GM19025 (cell line): ENCODE measurements around the gene ASZ1.

Source experiments
- ATAC-seq: cut with Tn5 transposase; IDR thresholded peaks from one replicate; pipeline ENCODE4 v1.9.1; 2021; ENCODE audit warnings: mild to moderate bottlenecking, low read depth, moderate library complexity; ENCODE audit not compliant: unreplicated experiment

The ASZ1 gene

GRCh38 chr7:117403737-117404136, 23.6 kb downstream of the ASZ1 start:
- no peak for ATAC-seq

GRCh38 chr7:117402109-117402508, 25.2 kb downstream of the ASZ1 start:
- no peak for ATAC-seq

GRCh38 chr7:117401293-117402002, 25.8 kb downstream of the ASZ1 start:
- no peak for ATAC-seq

GRCh38 chr7:117399820-117400422, 27.4 kb downstream of the ASZ1 start:
- ATAC-seq = no peak

GRCh38 chr7:117395743-117396142, 31.6 kb downstream of the ASZ1 start:
- ATAC-seq = no peak

- no peak for ATAC-seq
These were observed 33.5 kb downstream of the ASZ1 start for GRCh38 chr7:117393781-117394180.

GRCh38 chr7:117389871-117390270, 37.4 kb downstream of the ASZ1 start:
- no peak for ATAC-seq

GRCh38 chr7:117386110-117386706, 41.1 kb downstream of the ASZ1 start:
- ATAC-seq = no peak

- ATAC-seq = no peak
These were observed 41.8 kb downstream of the ASZ1 start for GRCh38 chr7:117385363-117386109.

- ATAC-seq = no peak
These were observed 42.5 kb downstream of the ASZ1 start for GRCh38 chr7:117384688-117385362.

GRCh38 chr7:117383483-117384189, 43.7 kb downstream of the ASZ1 start:
- ATAC-seq = no peak

- no peak for ATAC-seq
These were observed 44.2 kb downstream of the ASZ1 start for GRCh38 chr7:117383046-117383445.

- ATAC-seq = no peak
These were observed 45.9 kb downstream of the ASZ1 start for GRCh38 chr7:117381362-117381761.

GRCh38 chr7:117375380-117375779, 51.9 kb downstream of the ASZ1 start:
- no peak for ATAC-seq

GRCh38 chr7:117372073-117372472, 55.2 kb downstream of the ASZ1 start:
- no peak for ATAC-seq

GRCh38 chr7:117364339-117365080, 62.8 kb downstream of the ASZ1 start:
- no peak for ATAC-seq

- ATAC-seq = no peak
These were observed 64.9 kb downstream of the ASZ1 start for GRCh38 chr7:117362294-117362888.

GRCh38 chr7:117350027-117350426, 77.3 kb downstream of the ASZ1 start:
- no peak for ATAC-seq

- no peak for ATAC-seq
These were observed 77.7 kb downstream of the ASZ1 start for GRCh38 chr7:117349570-117349969.
